ENCODE measurements around the gene ICOS.

DNA sequence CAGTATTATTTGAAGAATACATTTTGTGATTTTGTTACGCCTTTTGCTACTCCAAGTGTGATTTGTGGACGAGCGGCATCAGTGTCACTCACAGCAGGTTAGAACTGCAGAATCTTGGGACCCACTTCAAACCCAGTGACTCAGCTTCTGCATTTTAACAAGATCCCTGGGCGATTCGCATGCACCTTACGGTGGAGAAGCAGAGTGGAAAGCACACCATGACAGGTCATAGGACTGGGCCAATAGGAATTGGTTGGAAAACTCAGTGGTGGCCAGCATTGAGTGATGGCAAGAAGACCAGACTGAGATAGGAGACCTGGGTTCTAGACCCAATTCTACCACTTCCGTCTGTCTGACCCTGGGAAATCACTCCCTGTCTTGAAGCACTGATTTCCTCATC, 42.7 kb upstream of the ICOS start:
- no peak for TF ChIP-seq CTCF (IDR thresholded peaks at IDR 0.05; ENCODE audit: poor library complexity)
- no peak for TF ChIP-seq EZH2 (IDR thresholded peaks at IDR 0.05; ENCODE audit: borderline replicate concordance)

All from hepatocyte (in vitro differentiated cells).